Activated CD8-positive, alpha-beta memory T cell treated with anti-CD3 and anti-CD28 coated beads, Interleukin-2, amount 50 U/mL, for 1 hour (primary cell): ENCODE results near the gene CCDC188.

Experiments used
- DNase-seq: peaks from one replicate; pipeline ENCODE4 v3.0.0-alpha.2; 2020; ENCODE audit errors: extremely low read depth

Gene CCDC188

DNA sequence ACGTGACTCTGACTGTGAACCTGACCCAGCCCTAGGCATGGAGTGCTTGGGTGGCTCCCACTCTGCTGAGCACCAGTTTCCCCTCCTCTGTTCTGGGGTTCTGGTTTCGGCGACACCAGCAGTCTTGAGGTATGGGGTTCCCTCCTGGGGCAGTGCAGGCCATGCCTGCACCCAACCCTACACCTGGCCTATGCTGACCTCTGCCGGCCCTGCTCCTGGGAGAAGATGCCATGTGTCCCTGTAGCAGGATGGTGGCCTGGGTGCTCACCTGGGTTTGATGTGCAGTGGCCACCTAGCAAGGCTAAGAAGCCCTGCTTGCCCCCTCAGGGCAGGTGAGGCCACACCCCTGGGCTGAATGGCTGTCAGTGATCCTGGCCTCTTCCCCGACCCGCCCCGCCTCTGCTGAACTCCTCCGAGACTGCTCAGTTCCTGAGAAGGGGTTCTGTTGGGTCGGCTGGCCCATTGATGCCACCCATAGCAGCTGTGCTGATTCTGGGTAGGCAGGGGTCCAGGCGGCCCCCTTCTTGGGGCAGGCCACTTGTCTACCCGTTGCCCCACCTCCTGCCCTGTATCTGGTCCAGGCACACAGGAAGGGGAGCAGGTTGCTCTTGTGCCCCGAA lies 16.8 kb downstream of the CCDC188 start:
- no peak for DNase-seq

DNA sequence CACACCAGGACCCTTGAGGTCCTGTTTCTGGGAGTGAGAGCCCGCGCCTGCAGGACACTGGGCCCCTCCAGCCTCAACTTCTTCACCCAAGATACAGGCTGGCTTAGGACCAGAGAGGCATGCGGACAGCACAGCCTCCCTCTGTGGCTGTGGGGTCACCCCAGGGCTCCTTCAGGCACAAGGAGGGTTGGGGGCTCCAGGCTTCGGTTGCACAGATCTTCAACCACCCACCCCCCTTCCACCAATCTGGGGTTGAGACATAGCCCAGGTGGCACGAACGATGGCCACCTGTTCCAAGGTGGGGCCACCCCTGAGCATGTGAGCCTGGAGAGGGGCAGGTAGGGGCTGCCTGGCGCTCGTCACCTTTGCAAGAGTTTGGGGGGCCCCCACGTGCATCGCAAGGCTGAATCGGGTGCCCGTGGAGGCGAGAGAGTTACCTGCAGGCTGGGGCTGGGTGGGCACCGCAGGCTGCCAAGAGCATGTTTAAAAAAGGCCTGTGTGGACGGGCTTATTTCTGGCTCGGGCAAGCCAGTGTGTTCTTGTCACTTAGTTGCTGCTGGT lies 18.1 kb downstream of the CCDC188 start:
- DNase-seq, result no peak

- DNase-seq, result no peak
Observed at GRCh38 chr22:20131859-20132685, 18.8 kb downstream of the CCDC188 start.

- DNase-seq, result no peak
Observed at GRCh38 chr22:20131597-20131858, 19.3 kb downstream of the CCDC188 start, which contains the start of gene ZDHHC8. ZDHHC8 (plus strand) TSS chr22:20131804; CDS start chr22:20131948, 144 bp downstream.

DNA sequence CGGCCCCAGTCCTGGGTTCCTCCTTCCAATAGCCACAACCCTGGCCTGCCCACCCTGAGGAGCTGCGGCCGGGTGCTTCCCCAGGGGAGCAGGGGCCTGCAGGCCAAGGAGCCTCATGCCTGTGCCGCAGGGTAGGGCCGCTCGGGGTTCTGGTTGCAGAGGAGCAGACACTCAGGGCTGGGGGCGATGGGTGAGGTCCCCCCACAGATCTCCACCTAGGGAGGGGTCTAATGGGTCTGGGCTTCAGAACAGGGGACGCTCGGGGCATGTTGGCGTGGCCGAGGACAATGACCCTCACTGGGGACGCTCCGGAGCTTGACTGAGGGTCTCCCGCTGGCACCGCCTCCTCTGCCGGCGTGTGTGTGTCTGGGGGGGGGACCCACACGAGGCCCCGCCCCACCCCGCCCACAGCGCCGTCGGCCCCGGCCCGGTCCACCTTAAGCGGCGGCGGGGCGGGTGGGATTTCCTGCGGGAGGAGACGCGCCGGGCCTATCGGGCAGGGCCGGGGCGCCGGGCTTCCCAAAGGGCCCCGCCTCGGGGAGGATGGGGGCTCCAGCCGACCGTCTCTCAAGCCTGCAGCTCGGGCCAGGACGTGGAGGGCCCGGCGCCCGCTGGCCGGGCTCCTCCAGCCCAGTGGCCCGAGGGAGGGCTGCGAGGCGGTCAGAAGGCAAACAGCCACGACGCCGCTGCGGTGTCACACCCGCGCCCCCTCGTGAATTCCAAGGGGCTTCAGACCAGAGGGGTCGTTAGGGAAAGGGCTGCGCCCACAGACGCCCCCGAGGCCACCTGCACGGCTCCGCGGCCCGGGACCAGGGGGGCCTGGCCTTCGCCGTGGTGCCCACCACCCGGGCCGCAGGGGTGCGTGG lies 19.9 kb downstream of the CCDC188 start:
- DNase-seq, result peak; percentile 58

- DNase-seq, result no peak
Observed at GRCh38 chr22:20130319-20130718, 20.5 kb downstream of the CCDC188 start.

- DNase-seq, result no peak
Observed at GRCh38 chr22:20129747-20130014, 21.2 kb downstream of the CCDC188 start.

DNA sequence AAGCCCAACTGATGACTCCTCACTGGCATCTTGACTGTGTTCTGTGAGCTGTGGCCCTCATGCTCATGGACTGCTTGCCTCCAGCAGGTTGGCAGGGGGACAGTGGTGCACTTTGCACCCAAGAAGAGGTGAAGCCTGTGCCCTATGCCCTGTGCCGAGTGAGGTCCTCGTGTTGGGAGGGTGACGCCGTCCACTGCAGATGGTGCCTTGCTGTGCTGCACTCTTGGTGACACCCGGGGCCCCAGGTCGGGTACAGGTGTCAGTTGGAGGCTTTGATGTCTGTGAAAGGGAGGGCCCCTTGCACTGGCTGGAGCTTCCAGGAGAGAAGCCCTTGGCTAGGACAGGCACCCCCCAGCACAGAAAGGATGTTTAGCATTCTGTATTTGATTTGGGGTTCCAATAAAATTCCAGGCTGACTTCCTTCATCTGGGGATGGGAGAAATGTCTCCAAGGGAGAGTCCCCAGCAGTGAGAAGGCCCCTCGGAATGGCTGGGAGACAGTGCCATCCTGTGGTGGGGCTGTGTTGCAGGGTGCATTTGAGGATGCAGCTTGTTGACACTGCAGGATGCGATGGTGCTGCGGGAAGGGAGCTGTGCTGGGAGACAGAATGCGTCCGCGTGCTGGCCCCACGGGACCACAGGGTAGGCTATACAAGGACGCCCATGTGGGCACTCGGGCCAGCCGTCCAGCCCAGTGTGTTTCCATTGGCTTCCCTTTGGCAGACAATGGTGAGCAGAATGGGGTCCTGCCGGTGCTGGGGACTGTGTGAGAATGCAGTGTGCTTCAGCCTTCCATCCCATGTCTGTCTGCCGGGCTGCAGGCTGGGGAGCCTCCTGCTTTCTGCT lies 21.7 kb downstream of the CCDC188 start:
- no peak for DNase-seq

GRCh38 chr22:20128619-20128901 lies 22.3 kb downstream of the CCDC188 start:
- no peak for DNase-seq

- no peak for DNase-seq
Observed at GRCh38 chr22:20127869-20128618, 22.8 kb downstream of the CCDC188 start.

- DNase-seq, result no peak
Observed at GRCh38 chr22:20127318-20127868, 23.5 kb downstream of the CCDC188 start.

DNA sequence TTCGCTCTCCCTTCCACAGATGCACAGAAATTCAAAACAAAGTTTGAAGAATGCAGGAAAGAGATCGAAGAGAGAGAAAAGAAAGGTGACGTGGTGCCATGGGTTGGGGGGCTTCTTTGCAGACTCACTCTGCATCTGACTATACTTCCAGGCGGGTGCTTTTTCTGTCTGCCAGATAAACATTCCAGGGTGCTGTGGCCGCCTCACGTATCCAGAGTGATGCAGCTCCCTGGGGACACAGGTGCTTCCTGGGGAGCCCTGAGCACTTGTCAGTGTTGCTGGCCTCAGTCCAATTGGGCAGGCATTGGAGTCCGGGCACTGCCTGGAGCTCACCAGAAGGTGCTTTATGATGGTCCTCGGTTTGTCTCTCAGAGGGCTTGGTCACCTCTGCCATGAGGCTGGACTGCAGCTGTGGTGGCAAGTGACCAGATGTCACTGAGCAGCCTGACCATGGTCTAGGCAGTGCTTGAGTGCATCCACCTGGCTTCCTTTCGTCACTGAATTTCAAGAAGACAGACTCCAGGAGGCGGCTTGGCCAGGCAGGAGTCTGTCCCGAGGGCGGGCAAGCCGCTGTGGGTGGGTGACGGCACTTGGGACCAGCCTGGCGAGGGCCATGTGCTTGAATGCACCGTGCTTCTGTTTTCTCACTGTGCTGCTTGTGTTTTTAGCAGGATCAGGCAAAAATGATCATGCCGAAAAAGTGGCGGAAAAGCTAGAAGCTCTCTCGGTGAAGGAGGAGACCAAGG lies 24.4 kb downstream of the CCDC188 start:
- DNase-seq, result no peak

- no peak for DNase-seq
Observed at GRCh38 chr22:20125201-20126174, 25.4 kb downstream of the CCDC188 start.

DNA sequence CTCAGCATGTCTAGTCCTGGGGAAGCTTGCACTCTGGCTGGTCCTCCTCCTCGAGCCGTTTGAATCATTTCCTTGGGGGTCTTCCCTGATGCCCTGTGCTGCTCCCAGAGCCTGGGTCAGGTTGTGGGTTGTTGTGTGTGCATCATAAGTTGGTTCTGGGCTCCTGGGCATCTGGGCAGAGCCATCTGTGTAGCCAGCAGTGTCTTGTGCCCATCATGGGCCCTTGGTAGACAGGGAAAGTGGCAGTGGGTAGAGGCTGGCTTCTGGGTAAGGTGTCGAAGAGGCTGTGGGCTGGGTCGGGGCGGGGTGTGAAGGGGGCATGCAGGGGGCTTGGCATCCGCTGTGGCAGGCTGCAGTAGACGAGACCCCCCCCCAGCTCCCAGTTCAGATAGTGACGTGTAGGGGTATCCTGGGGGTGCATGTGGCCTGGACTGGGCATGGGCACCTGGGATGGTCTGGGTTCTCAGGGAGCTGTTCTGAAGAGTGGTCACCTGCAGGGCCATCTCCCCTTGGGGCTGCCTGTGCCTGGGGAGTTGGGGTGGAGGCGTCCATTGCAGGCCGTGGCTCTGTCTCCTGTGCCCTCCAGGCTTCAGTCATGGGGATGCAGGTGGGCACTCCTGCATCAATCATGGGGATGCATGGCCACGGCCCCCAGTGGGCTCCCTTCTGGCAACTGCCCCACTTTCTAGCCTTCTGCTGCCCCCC lies 26.6 kb downstream of the CCDC188 start:
- DNase-seq, result no peak

DNA sequence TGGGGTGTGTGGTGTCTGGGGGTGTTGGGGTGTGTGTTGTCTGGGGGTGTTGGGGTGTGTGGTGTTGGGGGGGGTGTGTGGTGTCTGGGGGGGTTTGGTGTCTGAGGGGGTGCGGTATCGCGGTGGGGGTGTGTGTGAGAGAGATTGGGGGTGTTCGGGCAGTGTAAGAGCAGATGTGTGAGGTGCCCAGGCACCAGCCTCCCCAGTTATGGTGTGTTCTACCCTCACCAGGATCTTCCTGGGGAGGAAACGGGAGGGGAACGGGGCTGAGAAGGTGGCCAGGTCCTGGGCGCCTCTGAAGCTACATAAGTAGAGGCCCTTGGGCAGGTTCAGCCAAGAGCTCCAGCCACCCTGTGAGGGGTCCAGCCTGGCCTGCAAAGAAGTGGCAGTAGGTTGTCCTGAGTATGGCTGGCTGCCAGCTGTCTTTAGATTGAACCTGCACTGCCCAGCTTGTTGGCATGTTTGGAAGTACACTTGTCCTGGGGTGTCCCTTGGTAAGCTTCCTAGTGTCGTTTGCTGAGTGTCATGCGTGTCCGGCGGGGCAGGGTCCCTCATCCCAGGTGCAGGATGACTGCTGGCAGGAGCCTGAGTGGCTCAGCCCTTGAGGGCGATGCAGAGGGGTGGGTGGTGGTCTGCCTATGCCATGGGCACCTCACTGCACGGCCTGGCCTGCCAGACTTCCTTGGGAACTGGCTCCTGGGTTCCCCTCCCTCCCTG lies 27.3 kb downstream of the CCDC188 start:
- no peak for DNase-seq

GRCh38 chr22:20121856-20122415 lies 28.9 kb downstream of the CCDC188 start:
- no peak for DNase-seq

GRCh38 chr22:20118300-20119020 lies 32.4 kb downstream of the CCDC188 start:
- no peak for DNase-seq
